Fibroblast of villous mesenchyme (primary cell): ENCODE data around the gene WDR55. TPM values are rescaled to one million over a fixed set of nuclear protein-coding genes. Genes with fewer than 3 reads are reported as not detected.
"Not testable (repeated sequence)": the region's sequence is repeated elsewhere in the genome, so short reads cannot be mapped to it uniquely, and the experiment has no call there.

Experiments
- DNase-seq: peaks from one replicate; pipeline ENCODE4 v3.0.0-alpha.2; 2010; ENCODE audit warnings: low read depth
- H3K4me3 ChIP-seq: 2 replicates; pipeline ENCODE4 v1.5.1; 2011; ENCODE audit warnings: low read depth, mild to moderate bottlenecking, low read length
- CTCF ChIP-seq: IDR thresholded peaks from 2 replicates; pipeline ENCODE4 v1.5.1; 2012; ENCODE audit warnings: low read depth, mild to moderate bottlenecking, low read length; ENCODE audit not compliant: insufficient read depth
- total RNA-seq: library from RNA; depleted of rRNA; stranded (reverse); fragments of >200 nt; gene quantifications from 2 replicates; pipeline ENCODE4 v1.2.3, GENCODE V29; 2012

WDR55 gene
- total RNA-seq, 1 donor, result 41.5 TPM

DNA sequence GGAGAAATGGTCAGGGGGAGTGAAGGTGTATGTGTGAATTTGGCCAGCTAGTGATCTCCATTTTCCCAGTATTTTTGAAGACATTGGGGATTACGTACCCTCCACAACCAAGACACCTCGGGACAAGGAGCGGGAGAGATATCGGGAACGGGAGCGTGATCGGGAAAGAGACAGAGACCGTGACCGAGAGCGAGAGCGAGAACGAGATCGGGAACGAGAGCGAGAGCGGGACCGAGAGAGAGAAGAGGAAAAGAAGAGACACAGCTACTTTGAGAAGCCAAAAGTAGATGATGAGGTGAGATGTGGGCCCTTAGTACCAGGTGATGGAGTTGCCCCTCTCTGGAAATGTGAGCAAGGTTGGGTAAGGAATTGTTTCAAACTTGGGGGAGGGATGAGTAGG lies 5.8 kb upstream of the WDR55 start:
- no peak for DNase-seq
- TF ChIP-seq CTCF, result no peak

GRCh38 chr5:140660371-140660770 lies 4.3 kb upstream of the WDR55 start:
- DNase-seq, H3K4me3 ChIP-seq: not testable (repeated sequence)

More for the DNA sequence above, 5.8 kb upstream of the WDR55 start:
- no peak overlapping the region for H3K4me3 ChIP-seq

DNA sequence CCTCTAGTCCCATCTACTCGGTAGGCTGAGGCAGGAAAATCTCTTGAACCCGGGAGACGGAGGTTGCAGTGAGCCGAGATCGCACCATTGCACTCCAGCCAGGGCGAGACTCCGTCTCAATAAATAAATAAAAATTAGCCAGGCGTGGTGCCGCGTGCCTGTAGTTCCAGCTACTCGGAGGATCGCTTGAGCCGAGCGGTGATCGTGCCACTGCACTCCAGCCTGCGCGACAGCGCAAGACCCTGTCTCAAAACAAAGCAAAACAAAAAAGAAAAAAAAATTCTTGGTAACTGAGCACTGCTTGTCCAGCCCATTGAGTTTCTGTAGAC lies 710 bp upstream of the WDR55 start:
- DNase-seq, result no peak
- H3K4me3 ChIP-seq, result peak overlapping the region; percentile 88
- no peak for TF ChIP-seq CTCF

DNA sequence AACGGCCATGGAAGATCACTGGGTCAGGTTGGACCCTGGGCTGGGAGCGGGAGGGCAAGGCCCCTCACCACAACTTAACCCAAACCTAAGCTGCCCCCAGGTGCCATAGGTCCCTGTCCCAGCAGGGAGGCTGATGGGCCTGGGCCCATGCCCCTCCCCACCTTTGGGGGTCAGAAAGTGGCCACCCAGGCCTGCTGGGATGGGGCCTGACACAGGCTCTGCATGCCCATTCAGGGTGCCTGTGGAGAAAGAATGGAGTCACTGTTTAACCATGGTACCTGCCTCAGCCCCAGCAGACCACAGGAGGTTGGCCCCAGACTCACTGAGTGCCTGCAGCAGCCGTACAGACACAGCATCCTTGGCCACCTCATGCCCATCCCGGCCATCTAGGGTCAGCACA lies 6.3 kb downstream of the WDR55 start:
- not testable (repeated sequence) for H3K4me3 ChIP-seq, DNase-seq

DNA sequence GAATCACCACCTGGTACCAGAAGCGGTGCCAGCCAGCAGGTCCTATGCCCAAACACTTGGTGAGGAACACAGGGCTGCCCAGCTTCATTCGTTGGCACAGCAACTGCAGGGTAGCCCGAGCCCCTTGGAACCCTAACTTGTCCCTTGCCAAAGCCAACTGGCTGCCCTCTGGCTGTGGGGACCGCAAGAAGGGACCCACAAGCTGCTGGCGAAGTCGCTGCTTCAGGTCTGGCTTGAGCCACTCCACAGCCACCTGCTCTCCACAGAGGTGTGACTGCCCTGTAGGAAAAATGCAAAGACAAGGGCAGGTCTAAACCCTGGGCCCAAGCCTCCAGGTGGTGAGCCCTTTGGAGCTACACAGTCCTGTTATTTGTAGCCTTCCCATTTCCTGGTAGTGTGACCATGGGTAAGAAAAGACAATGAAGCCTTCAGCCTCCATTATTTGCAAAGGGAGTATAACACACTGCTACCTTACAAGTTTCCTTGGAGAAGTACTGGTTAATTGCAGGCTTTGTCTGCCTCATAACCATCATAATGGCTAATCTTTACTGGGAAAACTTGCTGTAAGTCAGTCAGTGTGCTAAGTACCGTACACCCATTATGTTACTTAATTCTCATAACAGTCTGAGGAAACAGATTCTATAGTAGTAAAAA lies 6.9 kb downstream of the WDR55 start:
- DNase-seq, result no peak
- no peak for TF ChIP-seq CTCF
- no peak overlapping the region for H3K4me3 ChIP-seq

- H3K4me3 ChIP-seq, result no peak overlapping the region
- DNase-seq, result peak; percentile 50
- TF ChIP-seq CTCF, result no peak
Measured at GRCh38 chr5:140672455-140673186, 7.9 kb downstream of the WDR55 start.

GRCh38 chr5:140673187-140673976 lies 8.7 kb downstream of the WDR55 start, which contains the start of gene DND1:
Gene DND1 (minus strand): TSS chr5:140673576. CDS start chr5:140673542, 34 bp downstream.
- TF ChIP-seq CTCF, result no peak
- no peak for DNase-seq
- no peak within 1 kb of the TSS for H3K4me3 ChIP-seq

DNA sequence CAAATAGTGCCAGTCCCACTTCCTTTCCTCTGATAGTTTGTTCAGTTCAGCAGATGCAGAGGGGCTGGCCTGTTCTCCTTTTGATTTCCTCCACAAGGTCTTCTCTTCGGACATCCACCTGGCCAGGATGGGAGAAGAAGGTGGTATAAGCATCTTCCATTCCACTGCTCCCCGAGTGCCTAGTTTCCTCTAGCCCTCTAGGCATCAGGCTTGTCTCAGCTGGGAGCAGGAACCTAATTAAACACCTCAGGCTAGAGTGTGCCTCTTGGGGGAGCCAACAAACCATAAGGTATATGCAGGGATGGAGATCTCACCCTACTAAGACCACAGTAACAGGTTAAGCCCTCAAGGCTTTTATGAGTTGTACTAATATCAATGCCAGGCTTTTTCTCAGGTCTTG lies 9.5 kb downstream of the WDR55 start:
- no peak for DNase-seq
- no peak for TF ChIP-seq CTCF

More for the DNA sequence above, 9.5 kb downstream of the WDR55 start:
- no peak overlapping the region for H3K4me3 ChIP-seq
